SK-N-SH treated with all-trans-retinoic acid at 6 μM for 48 hours (cell line): Measurements from ENCODE around the gene NUP214.

ENCODE experiments used
- ATAC-seq: fragments of 200-7000 bp; cut with Tn5 transposase; 3 replicates; pipeline ENCODE4 v1.9.1; 2020; ENCODE audit warnings: mild to moderate bottlenecking, moderate library complexity
- BACH2 ChIP-seq: fragments of 250-450 bp; sonication (Bioruptor Pico); IDR thresholded peaks from 2 replicates; pipeline ENCODE4 v1.9.0; 2021; ENCODE audit warnings: mild to moderate bottlenecking, borderline replicate concordance
- CSDC2 ChIP-seq: fragments of 250-450 bp; sonication (Bioruptor Pico); IDR thresholded peaks from 2 replicates; pipeline ENCODE4 v1.5.0; 2020; ENCODE audit warnings: mild to moderate bottlenecking, moderate library complexity
- ESRRG ChIP-seq: fragments of 250-450 bp; sonication (Bioruptor Pico); IDR thresholded peaks from 2 replicates; pipeline ENCODE4 v1.6.1; 2021; ENCODE audit warnings: mild to moderate bottlenecking
- GLIS3 ChIP-seq: fragments of 250-450 bp; sonication (Bioruptor Pico); IDR thresholded peaks from 2 replicates; pipeline ENCODE4 v1.5.0; 2020; ENCODE audit warnings: mild to moderate bottlenecking, moderate library complexity
- ISL1 ChIP-seq: fragments of 250-450 bp; sonication (Bioruptor Pico); IDR thresholded peaks from 2 replicates; pipeline ENCODE4 v2.1.2; 2022; ENCODE audit warnings: mild to moderate bottlenecking, moderate library complexity
- OSR1 ChIP-seq: fragments of 250-450 bp; sonication (Bioruptor Pico); IDR thresholded peaks from 2 replicates; pipeline ENCODE4 v1.8.0; 2022; ENCODE audit warnings: moderate library complexity, mild to moderate bottlenecking, inconsistent platforms
- PPARA ChIP-seq: fragments of 250-450 bp; sonication (Bioruptor Pico); IDR thresholded peaks from 2 replicates; pipeline ENCODE4 v1.5.0; 2020; ENCODE audit warnings: mild to moderate bottlenecking, borderline replicate concordance
- RARB ChIP-seq: fragments of 250-450 bp; sonication (Bioruptor Pico); IDR thresholded peaks from 2 replicates; pipeline ENCODE4 v1.8.0; 2021; ENCODE audit warnings: mild to moderate bottlenecking, moderate library complexity
- SNAI2 ChIP-seq: fragments of 250-450 bp; sonication (Bioruptor Pico); IDR thresholded peaks from 2 replicates; pipeline ENCODE4 v1.5.0; 2020; ENCODE audit warnings: mild to moderate bottlenecking, moderate library complexity
- TCF4 ChIP-seq: fragments of 250-450 bp; sonication (Bioruptor Pico); IDR thresholded peaks from 2 replicates; pipeline ENCODE4 v1.8.0; 2021; ENCODE audit warnings: mild to moderate bottlenecking, moderate library complexity, borderline replicate concordance
- TOX ChIP-seq: fragments of 250-450 bp; sonication (Bioruptor Pico); IDR thresholded peaks from 2 replicates; pipeline ENCODE4 v1.8.0; 2021; ENCODE audit warnings: mild to moderate bottlenecking, moderate library complexity, borderline replicate concordance
- ZFP3 ChIP-seq: fragments of 250-450 bp; sonication (Bioruptor Pico); IDR thresholded peaks from 2 replicates; pipeline ENCODE4 v1.5.0; 2020; ENCODE audit warnings: mild to moderate bottlenecking, moderate library complexity
- ZFP30 ChIP-seq: fragments of 450-650 bp; formaldehyde crosslinking; IDR thresholded peaks from 2 replicates; pipeline ENCODE4 v1.5.0; 2022; ENCODE audit warnings: mild to moderate bottlenecking, moderate library complexity
- ZNF565 ChIP-seq: fragments of 450-650 bp; formaldehyde crosslinking; conservative IDR thresholded peaks from 2 replicates; pipeline ENCODE4 v1.5.0; 2020; ENCODE audit warnings: low read depth, mild to moderate bottlenecking, moderate library complexity
- ZNF70 ChIP-seq: fragments of 450-650 bp; formaldehyde crosslinking; IDR thresholded peaks from 2 replicates; pipeline ENCODE4 v1.5.0; 2020; ENCODE audit warnings: mild to moderate bottlenecking, moderate library complexity
- ZNF8 ChIP-seq: fragments of 450-650 bp; formaldehyde crosslinking; IDR thresholded peaks from 2 replicates; pipeline ENCODE4 v1.5.0; 2020; ENCODE audit warnings: mild to moderate bottlenecking, moderate library complexity
- TF ChIP-seq, protein P1 (sequence below): fragments of 250-450 bp; sonication (Bioruptor Pico); IDR thresholded peaks from 2 replicates; pipeline ENCODE4 v1.5.1; 2020; ENCODE audit warnings: low read depth, mild to moderate bottlenecking, moderate library complexity
- TF ChIP-seq, protein P2 (sequence below): fragments of 250-450 bp; sonication (Bioruptor Pico); IDR thresholded peaks from 2 replicates; pipeline ENCODE4 v1.5.0; 2020; ENCODE audit warnings: mild to moderate bottlenecking, moderate library complexity
- TF ChIP-seq, protein P3 (sequence below): fragments of 250-450 bp; sonication (Bioruptor Pico); IDR thresholded peaks from 2 replicates; pipeline ENCODE4 v1.8.0; 2021; ENCODE audit warnings: low read depth, mild to moderate bottlenecking, moderate library complexity, borderline replicate concordance
- TF ChIP-seq, protein P4 (sequence below): fragments of 250-450 bp; sonication (Bioruptor Pico); IDR thresholded peaks from 2 replicates; pipeline ENCODE4 v1.5.1; 2021; ENCODE audit warnings: mild to moderate bottlenecking, moderate library complexity
- TF ChIP-seq, protein P5 (sequence below): fragments of 250-450 bp; sonication (Bioruptor Pico); IDR thresholded peaks from 2 replicates; pipeline ENCODE4 v1.8.0; 2020; ENCODE audit warnings: mild to moderate bottlenecking, moderate library complexity, borderline replicate concordance

NUP214 gene

DNA sequence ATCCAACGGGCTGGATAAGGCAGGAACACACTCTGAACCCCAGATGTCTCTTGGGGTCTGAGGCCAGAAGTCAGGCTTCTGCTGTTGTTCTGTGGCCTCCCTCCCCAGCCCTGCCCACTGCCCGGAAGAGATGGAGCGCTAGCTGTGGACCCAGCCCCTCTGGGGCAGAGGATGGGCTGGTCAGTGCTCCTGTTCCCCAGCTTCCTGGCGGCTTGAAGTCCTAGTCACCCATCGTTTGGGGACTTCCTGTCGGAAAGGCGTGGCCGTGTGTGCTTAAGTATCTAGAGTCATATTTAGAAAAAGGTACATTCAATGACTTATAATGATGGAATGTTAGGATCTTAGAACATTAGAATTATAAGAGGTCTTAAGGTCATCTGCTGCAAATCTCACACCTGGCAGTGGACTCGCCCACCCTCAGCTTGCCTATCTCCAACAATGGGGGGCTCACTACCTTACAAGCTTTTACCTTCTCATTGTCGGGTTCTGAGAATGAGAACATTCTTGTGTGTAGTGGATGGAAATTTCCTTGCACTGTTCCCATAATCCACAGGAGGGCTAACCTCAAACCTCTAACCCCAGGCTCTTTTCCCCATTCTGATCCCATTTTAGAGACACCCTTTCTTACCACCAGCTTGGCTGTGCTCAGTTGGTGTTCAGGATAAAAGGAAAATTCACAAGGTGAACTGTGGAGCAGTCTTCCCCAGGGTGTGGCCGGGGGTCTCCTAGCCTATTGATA lies 42.4 kb upstream of the NUP214 start:
- no peak for TF ChIP-seq TCF4
- no peak for ATAC-seq

DNA sequence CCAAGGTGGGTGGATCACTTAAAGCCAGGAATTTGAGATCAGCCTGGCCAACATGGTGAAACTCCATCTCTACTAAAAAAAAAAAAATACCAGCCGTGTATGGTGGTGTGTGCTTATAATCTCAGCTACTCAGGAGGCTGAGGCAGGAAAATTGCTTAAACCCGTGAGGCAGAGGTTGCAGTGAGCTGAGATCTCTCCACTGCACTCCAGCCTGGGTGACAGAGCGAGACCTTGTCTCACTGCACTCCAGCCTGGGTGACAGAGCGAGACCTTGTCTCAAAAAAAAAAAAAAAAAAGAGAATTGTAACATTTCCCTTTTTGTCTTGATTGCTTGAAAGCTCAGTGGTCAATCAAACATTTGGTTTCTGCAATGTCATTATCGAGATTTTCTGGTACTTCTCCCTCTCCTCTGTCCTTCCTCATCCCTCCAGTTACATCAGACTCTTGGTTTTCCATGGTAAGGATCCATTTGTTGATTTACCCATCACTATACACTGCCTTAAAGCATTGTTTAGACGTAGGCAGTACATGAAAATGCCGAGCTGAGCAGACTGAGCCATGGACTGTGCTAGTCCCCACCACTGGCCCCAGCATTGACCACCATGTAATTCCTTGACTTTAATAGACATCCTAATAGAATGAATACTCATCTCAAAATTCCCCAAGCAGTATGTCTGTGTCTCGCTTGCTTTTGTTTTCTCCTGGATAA lies 40.6 kb upstream of the NUP214 start:
- no peak for TF ChIP-seq ESRRG (CRISPR knock-in tag)
- no peak for TF ChIP-seq TOX
- TF ChIP-seq TCF4 = no peak
- TF ChIP-seq, protein P1, sequence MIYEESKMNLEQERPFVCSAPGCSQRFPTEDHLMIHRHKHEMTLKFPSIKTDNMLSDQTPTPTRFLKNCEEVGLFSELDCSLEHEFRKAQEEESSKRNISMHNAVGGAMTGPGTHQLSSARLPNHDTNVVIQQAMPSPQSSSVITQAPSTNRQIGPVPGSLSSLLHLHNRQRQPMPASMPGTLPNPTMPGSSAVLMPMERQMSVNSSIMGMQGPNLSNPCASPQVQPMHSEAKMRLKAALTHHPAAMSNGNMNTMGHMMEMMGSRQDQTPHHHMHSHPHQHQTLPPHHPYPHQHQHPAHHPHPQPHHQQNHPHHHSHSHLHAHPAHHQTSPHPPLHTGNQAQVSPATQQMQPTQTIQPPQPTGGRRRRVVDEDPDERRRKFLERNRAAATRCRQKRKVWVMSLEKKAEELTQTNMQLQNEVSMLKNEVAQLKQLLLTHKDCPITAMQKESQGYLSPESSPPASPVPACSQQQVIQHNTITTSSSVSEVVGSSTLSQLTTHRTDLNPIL (CRISPR knock-in tag) = no peak
- TF ChIP-seq, protein P2, sequence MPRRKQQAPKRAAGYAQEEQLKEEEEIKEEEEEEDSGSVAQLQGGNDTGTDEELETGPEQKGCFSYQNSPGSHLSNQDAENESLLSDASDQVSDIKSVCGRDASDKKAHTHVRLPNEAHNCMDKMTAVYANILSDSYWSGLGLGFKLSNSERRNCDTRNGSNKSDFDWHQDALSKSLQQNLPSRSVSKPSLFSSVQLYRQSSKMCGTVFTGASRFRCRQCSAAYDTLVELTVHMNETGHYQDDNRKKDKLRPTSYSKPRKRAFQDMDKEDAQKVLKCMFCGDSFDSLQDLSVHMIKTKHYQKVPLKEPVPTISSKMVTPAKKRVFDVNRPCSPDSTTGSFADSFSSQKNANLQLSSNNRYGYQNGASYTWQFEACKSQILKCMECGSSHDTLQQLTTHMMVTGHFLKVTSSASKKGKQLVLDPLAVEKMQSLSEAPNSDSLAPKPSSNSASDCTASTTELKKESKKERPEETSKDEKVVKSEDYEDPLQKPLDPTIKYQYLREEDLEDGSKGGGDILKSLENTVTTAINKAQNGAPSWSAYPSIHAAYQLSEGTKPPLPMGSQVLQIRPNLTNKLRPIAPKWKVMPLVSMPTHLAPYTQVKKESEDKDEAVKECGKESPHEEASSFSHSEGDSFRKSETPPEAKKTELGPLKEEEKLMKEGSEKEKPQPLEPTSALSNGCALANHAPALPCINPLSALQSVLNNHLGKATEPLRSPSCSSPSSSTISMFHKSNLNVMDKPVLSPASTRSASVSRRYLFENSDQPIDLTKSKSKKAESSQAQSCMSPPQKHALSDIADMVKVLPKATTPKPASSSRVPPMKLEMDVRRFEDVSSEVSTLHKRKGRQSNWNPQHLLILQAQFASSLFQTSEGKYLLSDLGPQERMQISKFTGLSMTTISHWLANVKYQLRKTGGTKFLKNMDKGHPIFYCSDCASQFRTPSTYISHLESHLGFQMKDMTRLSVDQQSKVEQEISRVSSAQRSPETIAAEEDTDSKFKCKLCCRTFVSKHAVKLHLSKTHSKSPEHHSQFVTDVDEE = no peak
- no peak for TF ChIP-seq OSR1 (CRISPR knock-in tag)
- TF ChIP-seq ZNF565 (CRISPR knock-in tag) = no peak
- TF ChIP-seq GLIS3 (CRISPR knock-in tag) = no peak
- no peak for TF ChIP-seq ZFP3 (CRISPR knock-in tag)
- TF ChIP-seq ZFP30 (CRISPR knock-in tag) = no peak
- TF ChIP-seq, protein P3, sequence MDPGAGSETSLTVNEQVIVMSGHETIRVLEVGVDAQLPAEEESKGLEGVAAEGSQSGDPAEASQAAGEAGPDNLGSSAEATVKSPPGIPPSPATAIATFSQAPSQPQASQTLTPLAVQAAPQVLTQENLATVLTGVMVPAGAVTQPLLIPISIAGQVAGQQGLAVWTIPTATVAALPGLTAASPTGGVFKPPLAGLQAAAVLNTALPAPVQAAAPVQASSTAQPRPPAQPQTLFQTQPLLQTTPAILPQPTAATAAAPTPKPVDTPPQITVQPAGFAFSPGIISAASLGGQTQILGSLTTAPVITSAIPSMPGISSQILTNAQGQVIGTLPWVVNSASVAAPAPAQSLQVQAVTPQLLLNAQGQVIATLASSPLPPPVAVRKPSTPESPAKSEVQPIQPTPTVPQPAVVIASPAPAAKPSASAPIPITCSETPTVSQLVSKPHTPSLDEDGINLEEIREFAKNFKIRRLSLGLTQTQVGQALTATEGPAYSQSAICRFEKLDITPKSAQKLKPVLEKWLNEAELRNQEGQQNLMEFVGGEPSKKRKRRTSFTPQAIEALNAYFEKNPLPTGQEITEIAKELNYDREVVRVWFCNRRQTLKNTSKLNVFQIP (CRISPR knock-in tag) = no peak
- no peak for TF ChIP-seq BACH2 (CRISPR knock-in tag)
- no peak for TF ChIP-seq RARB
- TF ChIP-seq ISL1 (CRISPR knock-in tag) = no peak
- TF ChIP-seq, protein P4, sequence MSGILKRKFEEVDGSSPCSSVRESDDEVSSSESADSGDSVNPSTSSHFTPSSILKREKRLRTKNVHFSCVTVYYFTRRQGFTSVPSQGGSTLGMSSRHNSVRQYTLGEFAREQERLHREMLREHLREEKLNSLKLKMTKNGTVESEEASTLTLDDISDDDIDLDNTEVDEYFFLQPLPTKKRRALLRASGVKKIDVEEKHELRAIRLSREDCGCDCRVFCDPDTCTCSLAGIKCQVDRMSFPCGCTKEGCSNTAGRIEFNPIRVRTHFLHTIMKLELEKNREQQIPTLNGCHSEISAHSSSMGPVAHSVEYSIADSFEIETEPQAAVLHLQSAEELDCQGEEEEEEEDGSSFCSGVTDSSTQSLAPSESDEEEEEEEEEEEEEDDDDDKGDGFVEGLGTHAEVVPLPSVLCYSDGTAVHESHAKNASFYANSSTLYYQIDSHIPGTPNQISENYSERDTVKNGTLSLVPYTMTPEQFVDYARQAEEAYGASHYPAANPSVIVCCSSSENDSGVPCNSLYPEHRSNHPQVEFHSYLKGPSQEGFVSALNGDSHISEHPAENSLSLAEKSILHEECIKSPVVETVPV (CRISPR knock-in tag) = no peak
- TF ChIP-seq SNAI2 = no peak
- TF ChIP-seq PPARA (CRISPR knock-in tag) = no peak
- no peak for TF ChIP-seq ZNF70 (CRISPR knock-in tag)
- ATAC-seq = no peak

DNA sequence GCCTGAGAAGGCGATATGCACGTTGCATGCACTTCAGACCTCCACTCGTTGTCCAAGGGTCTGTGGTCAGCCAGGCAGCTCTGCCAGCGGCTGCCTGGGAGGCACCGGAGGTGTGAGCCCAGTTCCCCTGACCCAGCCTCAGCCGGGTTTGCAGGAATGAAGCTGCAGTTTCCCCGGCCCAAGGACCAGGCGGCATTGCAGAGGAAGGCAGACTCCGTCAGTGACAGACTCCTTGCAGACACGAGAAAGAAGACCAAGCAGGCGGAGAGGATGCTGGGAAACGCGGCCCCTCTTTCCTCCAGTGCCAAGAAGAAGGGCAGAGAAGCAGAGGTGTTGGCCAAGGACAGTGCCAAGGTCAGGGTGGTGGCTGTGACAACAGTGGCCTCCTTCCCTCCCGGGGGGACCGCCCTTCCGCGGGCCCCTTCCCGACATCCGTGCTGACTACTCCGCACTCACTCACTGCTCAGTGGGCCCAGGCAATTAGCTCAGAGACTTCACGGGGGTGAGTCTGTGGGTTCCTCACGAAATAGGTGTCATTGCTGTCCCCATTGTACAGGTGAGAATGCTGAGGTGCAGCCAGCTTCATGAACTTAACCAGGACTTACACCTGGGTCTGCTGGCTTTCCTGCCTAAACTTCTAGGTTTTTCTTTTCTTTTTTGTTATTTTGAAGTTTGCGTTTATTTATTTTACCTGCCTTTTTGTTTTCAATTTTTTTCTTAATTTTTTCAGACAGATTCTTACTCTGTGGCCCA lies 39.8 kb upstream of the NUP214 start:
- TF ChIP-seq, protein P5, sequence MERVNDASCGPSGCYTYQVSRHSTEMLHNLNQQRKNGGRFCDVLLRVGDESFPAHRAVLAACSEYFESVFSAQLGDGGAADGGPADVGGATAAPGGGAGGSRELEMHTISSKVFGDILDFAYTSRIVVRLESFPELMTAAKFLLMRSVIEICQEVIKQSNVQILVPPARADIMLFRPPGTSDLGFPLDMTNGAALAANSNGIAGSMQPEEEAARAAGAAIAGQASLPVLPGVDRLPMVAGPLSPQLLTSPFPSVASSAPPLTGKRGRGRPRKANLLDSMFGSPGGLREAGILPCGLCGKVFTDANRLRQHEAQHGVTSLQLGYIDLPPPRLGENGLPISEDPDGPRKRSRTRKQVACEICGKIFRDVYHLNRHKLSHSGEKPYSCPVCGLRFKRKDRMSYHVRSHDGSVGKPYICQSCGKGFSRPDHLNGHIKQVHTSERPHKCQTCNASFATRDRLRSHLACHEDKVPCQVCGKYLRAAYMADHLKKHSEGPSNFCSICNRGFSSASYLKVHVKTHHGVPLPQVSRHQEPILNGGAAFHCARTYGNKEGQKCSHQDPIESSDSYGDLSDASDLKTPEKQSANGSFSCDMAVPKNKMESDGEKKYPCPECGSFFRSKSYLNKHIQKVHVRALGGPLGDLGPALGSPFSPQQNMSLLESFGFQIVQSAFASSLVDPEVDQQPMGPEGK = no peak
- no peak for TF ChIP-seq ZFP30 (CRISPR knock-in tag)
- TF ChIP-seq TCF4 = no peak
- no peak for TF ChIP-seq CSDC2
- no peak for TF ChIP-seq BACH2 (CRISPR knock-in tag)
- no peak for TF ChIP-seq ZNF8
- TF ChIP-seq, all 23 proteins: peak for 0
- ATAC-seq = no peak
